Activated CD8-positive, alpha-beta memory T cell treated with anti-CD3 and anti-CD28 coated beads, Interleukin-2, amount 50 U/mL, for 24 hours (primary cell): ENCODE data around the gene LCORL.
"Not testable (repeated sequence)": the region's sequence is repeated elsewhere in the genome, so short reads cannot be mapped to it uniquely, and the experiment has no call there.

Experiments
- DNase-seq: peaks from one replicate; pipeline ENCODE4 v3.0.0-alpha.2; 2020; ENCODE audit errors: extremely low read depth

The LCORL gene

GRCh38 chr4:18020145-18020670, 1.3 kb downstream of the LCORL start:
- no peak for DNase-seq

GRCh38 chr4:18014269-18014668, 7.3 kb downstream of the LCORL start:
- DNase-seq, result no peak

GRCh38 chr4:18012807-18013462, 8.6 kb downstream of the LCORL start:
- DNase-seq, result no peak

- DNase-seq, result no peak
These were observed 9.3 kb downstream of the LCORL start for GRCh38 chr4:18012134-18012806.

GRCh38 chr4:18007625-18008024, 13.9 kb downstream of the LCORL start:
- DNase-seq, result no peak

- DNase-seq, result not testable (repeated sequence)
These were observed 15.1 kb downstream of the LCORL start for GRCh38 chr4:18006432-18006831.

GRCh38 chr4:17997129-17997528, 24.4 kb downstream of the LCORL start:
- no peak for DNase-seq

GRCh38 chr4:17995165-17995564, 26.4 kb downstream of the LCORL start:
- DNase-seq, result no peak

GRCh38 chr4:17985832-17986231, 35.7 kb downstream of the LCORL start:
- no peak for DNase-seq

GRCh38 chr4:17981063-17981462, 40.5 kb downstream of the LCORL start:
- DNase-seq, result no peak

GRCh38 chr4:17968721-17969120, 52.8 kb downstream of the LCORL start:
- DNase-seq, result no peak

- DNase-seq, result no peak
These were observed 54.5 kb downstream of the LCORL start for GRCh38 chr4:17967078-17967477.

GRCh38 chr4:17966312-17966711, 55.2 kb downstream of the LCORL start:
- DNase-seq, result no peak

GRCh38 chr4:17964576-17964975, 57.0 kb downstream of the LCORL start:
- DNase-seq, result no peak

- DNase-seq, result no peak
These were observed 59.4 kb downstream of the LCORL start for GRCh38 chr4:17962171-17962570.

- no peak for DNase-seq
These were observed 60.3 kb downstream of the LCORL start for GRCh38 chr4:17961249-17961648.

- DNase-seq, result no peak
These were observed 63.4 kb downstream of the LCORL start for GRCh38 chr4:17958181-17958580.

GRCh38 chr4:17957688-17958087, 63.9 kb downstream of the LCORL start:
- DNase-seq, result no peak

GRCh38 chr4:17956245-17956644, 65.3 kb downstream of the LCORL start:
- DNase-seq, result no peak

GRCh38 chr4:17945303-17945702, 76.3 kb downstream of the LCORL start:
- DNase-seq, result no peak

- DNase-seq, result no peak
These were observed 79.8 kb downstream of the LCORL start for GRCh38 chr4:17941731-17942130.

GRCh38 chr4:17939054-17939453, 82.5 kb downstream of the LCORL start:
- no peak for DNase-seq

GRCh38 chr4:17934286-17934685, 87.3 kb downstream of the LCORL start:
- no peak for DNase-seq
